Loucy (cell line): ENCODE data around the gene SYNM.

Experiments used
- CTCF ChIP-seq: fragments of 200-600 bp; sonication (generic); conservative IDR thresholded peaks from 2 replicates; pipeline ENCODE4 v1.5.1; 2014; ENCODE audit warnings: mild to moderate bottlenecking, antibody characterized with exemption, low read length
- EZH2phosphoT487 ChIP-seq: fragments of 200-600 bp; IDR thresholded peaks from 2 replicates; pipeline ENCODE4 v1.6.1; 2018; ENCODE audit warnings: antibody characterized with exemption, mild to moderate bottlenecking, moderate library complexity, borderline replicate concordance

DNA sequence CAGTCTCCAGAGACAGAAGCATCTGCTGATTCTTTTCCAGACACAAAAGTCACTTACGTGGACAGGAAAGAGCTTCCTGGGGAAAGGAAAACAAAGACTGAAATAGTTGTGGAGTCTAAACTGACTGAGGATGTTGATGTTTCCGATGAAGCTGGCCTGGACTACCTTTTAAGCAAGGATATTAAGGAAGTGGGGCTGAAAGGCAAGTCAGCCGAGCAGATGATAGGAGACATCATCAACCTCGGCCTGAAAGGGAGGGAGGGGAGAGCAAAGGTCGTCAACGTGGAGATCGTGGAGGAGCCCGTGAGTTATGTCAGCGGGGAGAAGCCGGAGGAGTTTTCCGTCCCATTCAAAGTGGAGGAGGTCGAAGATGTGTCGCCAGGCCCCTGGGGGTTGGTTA lies 25.4 kb downstream of the SYNM start:
- TF ChIP-seq CTCF (no peak), EZH2phosphoT487 (no peak)
